ENCODE data around the gene GHDC. TPM values are rescaled to one million over a fixed set of nuclear protein-coding genes. Genes with fewer than 3 reads are reported as not detected.
A peak's percentile ranks its signal among the peaks of the same experiment; 100 is the strongest.

GHDC gene
- total RNA-seq, 1 experiment from 2014 or later: 8.1 TPM

- Histone ChIP-seq H3K27ac (no peak overlapping the region), H3K9me3 (replicated peaks) (peaks cover 7% of the 10 kb centered on the region), H3K4me1 (replicated peaks) (peaks cover 40% of the 10 kb centered on the region), H3K4me3 (peak overlapping the region; percentile 22), H3K36me3 (no peaks in the 10 kb centered on the region), H3K27me3 (replicated peaks) (peaks cover 32% of the 10 kb centered on the region)
- DNase-seq (ENCODE audit: low read depth in 1 of 2, low spot score in 2 of 2): peak in 1 of 2 experiments; percentile 25
Measured at GRCh38 chr17:42183741-42184711, 10.3 kb downstream of the GHDC start.

DNA sequence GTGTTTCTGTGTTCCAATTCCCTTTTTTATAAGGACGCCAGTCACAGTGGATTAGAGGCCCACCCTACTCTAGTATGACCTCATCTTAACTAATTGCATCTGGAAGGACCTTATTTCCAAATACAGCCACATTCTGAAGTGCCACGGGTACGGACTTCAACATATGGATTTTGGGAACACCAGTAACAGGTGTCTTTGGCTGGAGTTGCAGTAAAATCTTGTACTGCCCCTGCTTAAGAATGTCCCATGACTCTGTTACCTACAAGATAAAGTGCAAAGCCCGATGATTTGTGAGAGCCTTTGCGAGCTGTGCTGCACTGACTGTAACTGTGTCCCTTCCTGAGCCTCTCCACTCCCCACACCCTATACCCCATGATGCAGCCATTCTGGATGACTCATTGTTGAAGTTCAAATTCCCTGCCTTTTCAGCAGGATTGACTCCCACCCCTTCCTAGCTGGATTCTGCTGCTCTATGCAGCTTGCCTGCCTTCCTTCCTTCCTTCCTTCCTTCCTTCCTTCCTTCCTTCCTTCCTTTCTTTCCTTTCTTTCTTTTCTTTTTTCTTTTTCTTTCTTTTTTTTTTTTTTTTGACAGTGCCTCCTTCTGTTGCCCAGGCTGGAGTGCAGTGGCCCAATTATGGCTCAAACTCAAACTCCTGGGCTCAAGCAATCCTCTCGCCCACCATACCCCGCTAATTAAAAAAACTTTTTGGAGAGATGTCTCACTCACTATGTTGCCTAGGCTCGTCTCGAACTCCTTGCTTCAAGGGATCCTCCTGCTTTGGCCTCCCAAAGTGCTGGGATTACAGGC is 11.2 kb downstream of the GHDC start:
- no peak for DNase-seq (ENCODE audit: low read depth in 1 of 2, low spot score in 2 of 2)
- Histone ChIP-seq H3K36me3 (no peaks in the 10 kb centered on the region), H3K27me3 (replicated peaks) (peaks cover 39% of the 10 kb centered on the region), H3K4me3 (no peak overlapping the region), H3K9me3 (replicated peaks) (peaks cover 7% of the 10 kb centered on the region), H3K4me1 (replicated peaks) (peaks cover 40% of the 10 kb centered on the region), H3K27ac (no peak overlapping the region)

DNA sequence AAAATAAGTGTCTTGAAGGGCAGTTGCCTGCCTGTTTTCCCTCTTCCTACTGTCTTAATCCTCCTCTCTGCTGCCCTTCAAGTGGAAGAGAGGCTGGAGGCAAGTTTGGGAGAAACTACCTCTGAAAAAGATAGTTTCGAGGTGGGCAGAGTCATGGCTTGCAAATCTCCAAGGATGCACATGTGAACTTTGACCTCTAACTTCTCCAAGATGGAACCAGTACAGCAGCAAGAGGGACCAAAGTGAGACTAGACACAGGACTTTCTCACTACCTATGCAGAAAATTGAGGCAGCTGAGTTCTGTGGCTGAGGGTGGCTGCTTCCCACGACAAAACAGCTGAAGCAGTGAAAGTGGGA is 12.5 kb downstream of the GHDC start:
- Histone ChIP-seq H3K4me1 (replicated peaks) (peaks cover 32% of the 10 kb centered on the region), H3K27me3 (replicated peaks) (peaks cover 39% of the 10 kb centered on the region), H3K4me3 (no peak overlapping the region), H3K27ac (no peak overlapping the region), H3K36me3 (no peaks in the 10 kb centered on the region), H3K9me3 (replicated peaks) (peaks cover 7% of the 10 kb centered on the region)
- no peak for DNase-seq (ENCODE audit: low read depth in 1 of 2, low spot score in 2 of 2)

GRCh38 chr17:42180922-42181850 is 13.1 kb downstream of the GHDC start, which contains the start of gene KCNH4:
Gene KCNH4 (minus strand): TSS chr17:42181142. CDS start chr17:42180945, 197 bp downstream.
- DNase-seq (ENCODE audit: low read depth in 1 of 2, low spot score in 2 of 2): peak; percentile 23 to 67
- H3K27ac ChIP-seq: no peak within 1 kb of the TSS
- H3K27me3 ChIP-seq (replicated peaks): peaks cover 39% of the 10 kb centered on the region
- H3K36me3 ChIP-seq: no peaks in the 10 kb centered on the region
- no peak within 1 kb of the TSS for H3K4me3 ChIP-seq
- H3K9me3 ChIP-seq (replicated peaks): peaks cover 7% of the 10 kb centered on the region
- peaks cover 29% of the 10 kb centered on the region for H3K4me1 ChIP-seq (replicated peaks)

DNA sequence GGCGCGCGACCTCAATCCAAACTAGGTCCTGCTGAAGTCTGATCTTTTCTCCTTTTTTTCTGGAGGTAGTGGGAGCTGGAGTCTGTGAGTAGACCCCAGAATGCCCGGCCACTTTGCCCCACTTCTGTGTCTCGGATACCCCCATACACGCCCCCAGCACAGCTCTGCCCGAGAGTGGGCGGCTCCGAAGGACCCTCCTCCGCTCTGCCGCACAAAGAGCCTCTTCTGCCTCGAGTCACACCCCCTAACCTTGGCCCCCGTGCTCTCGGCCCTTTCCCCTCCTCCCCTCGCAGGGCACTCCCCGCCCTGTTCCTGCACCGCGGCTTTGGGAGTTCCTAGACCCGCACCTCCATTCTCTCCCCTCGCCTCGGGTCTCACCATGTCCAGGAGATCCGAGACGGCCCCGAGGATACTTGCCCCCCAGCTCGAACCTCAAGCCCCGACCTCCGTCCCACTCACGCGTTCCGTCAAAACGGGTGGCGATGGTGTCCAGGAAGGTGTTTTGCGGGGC is 13.8 kb downstream of the GHDC start:
- Histone ChIP-seq H3K27ac (no peak overlapping the region), H3K27me3 (replicated peaks) (peaks cover 45% of the 10 kb centered on the region), H3K4me1 (replicated peaks) (peaks cover 29% of the 10 kb centered on the region), H3K4me3 (no peak overlapping the region), H3K9me3 (replicated peaks) (peaks cover 7% of the 10 kb centered on the region), H3K36me3 (no peaks in the 10 kb centered on the region)
- no peak for DNase-seq (ENCODE audit: low read depth in 1 of 2, low spot score in 2 of 2)

GRCh38 chr17:42179911-42180410 is 14.3 kb downstream of the GHDC start:
- DNase-seq (ENCODE audit: low read depth in 1 of 2, low spot score in 2 of 2): peak in 1 of 2 experiments; percentile 33
- peaks cover 47% of the 10 kb centered on the region for H3K27me3 ChIP-seq (replicated peaks)
- H3K9me3 ChIP-seq (replicated peaks): peaks cover 7% of the 10 kb centered on the region
- H3K4me1 ChIP-seq (replicated peaks): peaks cover 29% of the 10 kb centered on the region
- H3K36me3 ChIP-seq: no peaks in the 10 kb centered on the region
- H3K27ac ChIP-seq: no peak overlapping the region
- H3K4me3 ChIP-seq: no peak overlapping the region

- Histone ChIP-seq H3K9me3 (replicated peaks) (peaks cover 7% of the 10 kb centered on the region), H3K27ac (no peak overlapping the region), H3K36me3 (no peaks in the 10 kb centered on the region), H3K4me3 (no peak overlapping the region), H3K4me1 (replicated peaks) (peaks cover 27% of the 10 kb centered on the region), H3K27me3 (replicated peaks) (peaks cover 47% of the 10 kb centered on the region)
- no peak for DNase-seq (ENCODE audit: low read depth in 1 of 2, low spot score in 2 of 2)
Measured at GRCh38 chr17:42179335-42179734, 15.0 kb downstream of the GHDC start.

GRCh38 chr17:42178817-42179216 is 15.5 kb downstream of the GHDC start:
- H3K27ac ChIP-seq: no peak overlapping the region
- no peaks in the 10 kb centered on the region for H3K36me3 ChIP-seq
- peaks cover 47% of the 10 kb centered on the region for H3K27me3 ChIP-seq (replicated peaks)
- H3K4me1 ChIP-seq (replicated peaks): peaks cover 22% of the 10 kb centered on the region
- H3K9me3 ChIP-seq (replicated peaks): peaks cover 7% of the 10 kb centered on the region
- no peak for DNase-seq (ENCODE audit: low read depth in 1 of 2, low spot score in 2 of 2)
- H3K4me3 ChIP-seq: no peak overlapping the region

GRCh38 chr17:42177684-42178083 is 16.6 kb downstream of the GHDC start:
- Histone ChIP-seq H3K27me3 (replicated peaks) (peaks cover 44% of the 10 kb centered on the region), H3K4me3 (no peak overlapping the region), H3K4me1 (replicated peaks) (peaks cover 12% of the 10 kb centered on the region), H3K9me3 (replicated peaks) (peaks cover 7% of the 10 kb centered on the region), H3K36me3 (no peaks in the 10 kb centered on the region), H3K27ac (no peak overlapping the region)
- DNase-seq (ENCODE audit: low read depth in 1 of 2, low spot score in 2 of 2): no peak

GRCh38 chr17:42174126-42174783 is 20.0 kb downstream of the GHDC start:
- no peaks in the 10 kb centered on the region for H3K36me3 ChIP-seq
- H3K27ac ChIP-seq: no peak overlapping the region
- no peaks in the 10 kb centered on the region for H3K4me1 ChIP-seq (replicated peaks)
- H3K27me3 ChIP-seq (replicated peaks): peaks cover 28% of the 10 kb centered on the region
- DNase-seq (ENCODE audit: low read depth in 1 of 2, low spot score in 2 of 2): no peak
- no peaks in the 10 kb centered on the region for H3K9me3 ChIP-seq (replicated peaks)
- H3K4me3 ChIP-seq: no peak overlapping the region

- H3K27me3 ChIP-seq (replicated peaks): peaks cover 19% of the 10 kb centered on the region; the same call in 1 of the 2 replicates
- no peaks in the 10 kb centered on the region for H3K9me3 ChIP-seq (replicated peaks)
- no peak overlapping the region for H3K27ac ChIP-seq
- no peak for DNase-seq (ENCODE audit: low read depth in 1 of 2, low spot score in 2 of 2)
- H3K4me1 ChIP-seq (replicated peaks): no peaks in the 10 kb centered on the region
- no peak overlapping the region for H3K4me3 ChIP-seq
- no peaks in the 10 kb centered on the region for H3K36me3 ChIP-seq
Measured at GRCh38 chr17:42171831-42172230, 22.5 kb downstream of the GHDC start.

DNA sequence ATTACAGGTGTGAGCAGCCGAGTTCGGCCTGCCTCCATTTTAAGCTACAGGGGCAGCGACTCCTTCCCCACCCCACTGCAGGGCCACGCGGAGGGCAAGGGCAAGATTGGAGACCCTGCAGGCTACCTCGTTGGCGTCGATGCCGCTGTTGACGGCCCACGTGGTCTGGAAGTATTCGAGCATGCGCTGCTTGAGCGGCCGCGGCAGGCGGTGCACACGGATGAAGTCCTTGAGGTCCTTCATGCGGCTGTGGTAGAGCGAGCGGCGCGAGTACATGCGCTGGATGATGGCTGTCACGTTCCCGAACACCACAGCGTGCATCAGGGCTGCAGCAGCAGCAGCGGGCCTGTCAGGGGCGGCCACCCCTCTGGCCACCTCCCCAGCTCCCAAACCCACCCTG is 24.9 kb downstream of the GHDC start:
- no peak for DNase-seq (ENCODE audit: low read depth in 1 of 2, low spot score in 2 of 2)

More for the DNA sequence above, 24.9 kb downstream of the GHDC start:
- H3K36me3 ChIP-seq: no peaks in the 10 kb centered on the region
- no peak overlapping the region for H3K27ac ChIP-seq
- no peak overlapping the region for H3K4me3 ChIP-seq
- H3K9me3 ChIP-seq (replicated peaks): no peaks in the 10 kb centered on the region
- no peaks in the 10 kb centered on the region for H3K4me1 ChIP-seq (replicated peaks)
- peaks cover 11% of the 10 kb centered on the region; the same call in 1 of the 2 replicates for H3K27me3 ChIP-seq (replicated peaks)
